GM13976 (cell line): ENCODE measurements around the gene OR8K1.

ENCODE experiments used
- DNase-seq: peaks from one replicate; pipeline ENCODE4 v3.0.0; 2012; ENCODE audit warnings: low spot score
- in situ Hi-C: fragments of 300-500 bp; cut with MboI; formaldehyde crosslinking; loops from one replicate; pipeline ENCODE4 v1.12.0; 2022; ENCODE audit warnings: low sequenced_read_pairs, mixed read lengths, inconsistent platforms; ENCODE audit not compliant: unreplicated experiment
- TF ChIP-seq, protein P1 (sequence below): IDR thresholded peaks from 2 replicates; pipeline ENCODE4 v1.5.1; 2012; ENCODE audit warnings: borderline replicate concordance, mild to moderate bottlenecking; ENCODE audit not compliant: insufficient read depth; ENCODE audit errors: extremely low read depth, missing control alignments, control extremely low read depth

Gene OR8K1

DNA sequence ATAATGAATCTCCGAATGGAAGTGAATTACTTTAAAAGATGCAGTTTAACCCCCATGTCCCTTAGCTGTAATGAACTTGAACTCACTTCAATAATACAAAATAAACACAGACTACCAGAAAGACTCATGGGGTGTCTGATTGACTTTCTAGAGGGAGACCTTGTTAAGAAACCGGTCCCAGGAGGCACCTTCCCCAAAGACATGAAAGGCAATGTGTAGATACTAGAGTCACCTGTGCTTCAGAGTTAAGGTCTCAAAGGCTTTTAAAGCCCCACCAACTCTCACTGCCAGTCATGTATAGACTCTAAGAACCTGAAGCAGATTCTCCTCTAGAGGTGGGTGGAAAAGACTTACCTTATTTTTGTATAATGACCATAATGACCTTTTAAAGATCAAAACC is 8.2 kb downstream of the OR8K1 start, which contains the start of gene OR8J1:
TSS of gene OR8J1 (plus strand) at position 301 of the 400 bp plus-strand sequence. CDS start 5,956 bp downstream, outside the sequence.
- DNase-seq, result no peak
- in situ Hi-C loops, result no loop called here
- TF ChIP-seq, protein P1, sequence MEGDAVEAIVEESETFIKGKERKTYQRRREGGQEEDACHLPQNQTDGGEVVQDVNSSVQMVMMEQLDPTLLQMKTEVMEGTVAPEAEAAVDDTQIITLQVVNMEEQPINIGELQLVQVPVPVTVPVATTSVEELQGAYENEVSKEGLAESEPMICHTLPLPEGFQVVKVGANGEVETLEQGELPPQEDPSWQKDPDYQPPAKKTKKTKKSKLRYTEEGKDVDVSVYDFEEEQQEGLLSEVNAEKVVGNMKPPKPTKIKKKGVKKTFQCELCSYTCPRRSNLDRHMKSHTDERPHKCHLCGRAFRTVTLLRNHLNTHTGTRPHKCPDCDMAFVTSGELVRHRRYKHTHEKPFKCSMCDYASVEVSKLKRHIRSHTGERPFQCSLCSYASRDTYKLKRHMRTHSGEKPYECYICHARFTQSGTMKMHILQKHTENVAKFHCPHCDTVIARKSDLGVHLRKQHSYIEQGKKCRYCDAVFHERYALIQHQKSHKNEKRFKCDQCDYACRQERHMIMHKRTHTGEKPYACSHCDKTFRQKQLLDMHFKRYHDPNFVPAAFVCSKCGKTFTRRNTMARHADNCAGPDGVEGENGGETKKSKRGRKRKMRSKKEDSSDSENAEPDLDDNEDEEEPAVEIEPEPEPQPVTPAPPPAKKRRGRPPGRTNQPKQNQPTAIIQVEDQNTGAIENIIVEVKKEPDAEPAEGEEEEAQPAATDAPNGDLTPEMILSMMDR, result no peak

DNA sequence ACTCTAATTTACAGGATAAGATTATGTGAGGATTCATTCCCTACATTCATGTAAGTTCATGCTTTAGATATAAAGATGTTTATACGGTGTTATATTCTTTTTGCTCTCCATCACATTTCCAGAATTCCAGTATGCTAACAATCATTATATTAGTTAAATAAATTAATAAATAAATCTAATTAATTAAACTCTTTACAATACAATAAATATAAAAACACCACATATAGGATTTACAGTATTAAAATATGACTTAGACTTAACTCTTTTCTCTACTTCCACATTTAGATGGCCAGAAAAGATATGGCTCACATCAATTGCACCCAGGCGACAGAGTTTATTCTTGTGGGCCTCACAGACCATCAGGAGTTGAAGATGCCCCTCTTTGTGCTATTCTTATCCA is 29.5 kb downstream of the OR8K1 start, which contains the start of gene OR8U1:
TSS of gene OR8U1 (plus strand) at position 301 of the 400 bp plus-strand sequence. CDS start at position 301, 0 bp downstream.
- no peak for DNase-seq
- TF ChIP-seq, protein P1, result no peak
- in situ Hi-C loops, result no loop called here

DNA sequence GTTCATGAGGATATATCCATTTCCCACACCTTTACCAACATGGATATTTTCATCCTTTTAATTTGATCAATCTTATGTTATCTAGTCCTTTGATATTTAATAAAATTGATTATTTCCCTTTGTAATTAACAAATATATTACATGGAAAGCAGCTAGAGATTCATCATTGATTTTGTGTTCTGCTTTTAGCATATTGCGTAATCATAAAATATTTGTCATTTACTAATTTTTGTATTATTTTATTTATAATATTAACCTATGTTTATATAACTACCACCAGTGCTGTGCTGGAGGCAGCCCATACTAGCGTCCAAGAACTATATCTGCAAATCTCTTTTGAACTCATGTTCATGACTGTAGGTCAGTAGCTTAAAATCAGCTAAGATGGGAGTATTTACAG is 34.3 kb downstream of the OR8K1 start:
- no peak for DNase-seq
- in situ Hi-C loops, result no loop called here
- TF ChIP-seq, protein P1, result no peak

DNA sequence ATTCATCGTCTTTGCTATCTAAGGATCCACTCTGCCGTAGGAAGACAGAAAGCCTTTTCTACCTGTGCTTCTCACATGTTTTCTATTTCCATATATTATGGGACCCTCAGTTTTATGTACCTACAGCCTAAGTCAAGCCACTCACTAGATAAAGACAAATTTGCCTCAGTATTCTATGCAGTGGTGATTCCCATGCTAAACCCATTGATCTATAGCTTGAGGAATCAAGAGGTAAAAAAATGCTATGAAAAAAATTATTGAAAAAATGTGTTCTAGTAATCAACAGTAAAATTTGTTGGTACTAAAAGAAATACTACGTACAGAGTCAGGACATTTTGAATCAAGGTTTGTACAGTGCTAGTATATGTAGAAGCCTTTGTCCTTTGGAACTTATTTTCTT is 48.5 kb downstream of the OR8K1 start:
- in situ Hi-C loops, result no loop called here
- TF ChIP-seq, protein P1, result no peak
- no peak for DNase-seq

DNA sequence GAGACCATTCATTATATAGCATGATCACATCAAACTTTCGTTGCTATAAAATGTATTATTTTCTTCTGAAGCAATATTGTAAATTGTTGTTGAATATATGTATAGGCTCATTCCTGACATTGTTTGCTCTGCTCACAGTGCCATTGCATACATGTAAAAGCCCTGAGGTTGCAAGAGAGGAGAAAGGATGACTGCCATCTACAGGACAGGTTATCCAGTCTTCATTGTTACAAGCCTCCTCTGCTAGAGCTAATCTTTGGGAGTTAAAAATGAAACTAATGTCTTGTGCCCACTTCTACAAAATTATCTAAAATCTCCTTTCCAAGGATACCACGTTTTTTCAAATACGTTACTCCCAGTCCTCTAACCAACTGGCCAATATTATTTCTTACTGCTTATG is 50.2 kb downstream of the OR8K1 start:
- in situ Hi-C loops, result no loop called here
- DNase-seq, result no peak
- TF ChIP-seq, protein P1, result no peak
